Measurements from ENCODE around the gene CACNA1G. TPM values are rescaled to one million over a fixed set of nuclear protein-coding genes. Genes with fewer than 3 reads are reported as not detected.

Gene CACNA1G
- total RNA-seq, 1 donor from 2014 or later: 0.05 TPM

DNA sequence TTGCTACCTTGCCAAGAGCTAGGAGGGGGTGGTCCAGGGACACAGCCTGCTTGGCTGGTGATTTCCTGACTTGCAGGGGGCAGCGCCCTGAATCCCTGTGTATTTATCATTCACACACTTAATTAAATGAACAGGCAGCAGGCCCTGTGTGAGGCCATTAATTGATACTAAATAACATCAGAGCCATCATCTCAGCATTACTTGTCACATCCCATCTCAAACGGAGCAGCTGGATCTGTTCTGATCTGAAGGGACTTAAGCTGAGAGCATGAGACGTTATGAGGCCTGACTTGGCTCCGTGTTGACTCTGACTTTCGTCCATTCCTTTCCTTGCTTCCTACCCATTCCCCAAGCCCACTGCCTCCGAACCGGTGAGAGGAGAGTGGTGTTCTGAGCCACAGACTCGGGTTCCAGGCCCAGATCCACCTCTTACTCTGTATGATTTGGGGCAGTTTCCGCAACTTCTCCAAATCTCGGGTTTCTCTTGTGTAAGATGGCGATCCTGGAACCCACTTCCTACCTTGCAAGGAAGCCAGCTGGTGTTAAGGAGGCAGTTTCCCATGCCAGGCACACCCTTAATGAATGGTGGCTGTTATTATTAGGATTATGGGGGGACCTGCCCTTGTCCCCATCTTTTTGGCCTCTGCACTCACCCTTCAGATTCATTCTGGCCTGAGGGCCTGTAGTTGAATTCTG is 33.8 kb downstream of the CACNA1G start:
- Mint-ChIP-seq H3K4me1 (ENCODE audit: low read depth) (no peaks in the 10 kb centered on the region), H3K4me3 (no peak overlapping the region), H3K9me3 (no peaks in the 10 kb centered on the region), H3K27me3 (ENCODE audit: insufficient read depth) (peaks cover 3% of the 10 kb centered on the region), H3K27ac (no peak overlapping the region), H3K36me3 (ENCODE audit: low read depth) (no peaks in the 10 kb centered on the region)
- intact Hi-C loops (cut with micrococcal nuclease): no loop called here
- no peak for DNase-seq (ENCODE audit: low spot score)

DNA sequence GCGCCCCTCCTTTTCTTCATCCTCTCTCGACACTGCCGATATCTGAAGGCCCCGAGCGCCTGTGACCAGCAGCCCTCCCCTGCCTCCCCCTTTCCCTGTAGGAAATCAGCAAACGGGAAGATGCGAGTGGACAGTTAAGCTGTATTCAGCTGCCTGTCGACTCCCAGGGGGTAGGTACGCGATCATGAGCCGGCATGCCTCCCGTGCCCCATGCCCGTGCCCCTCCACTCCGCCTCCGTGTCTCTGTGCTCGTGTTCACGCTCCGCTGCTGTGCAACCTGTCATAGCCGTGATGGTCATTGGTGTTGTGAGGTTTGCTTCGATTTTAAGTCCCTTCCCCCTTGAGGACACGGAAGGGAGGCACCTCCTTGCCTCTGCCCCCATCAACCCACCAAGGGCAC is 34.4 kb downstream of the CACNA1G start:
- H3K4me1 Mint-ChIP-seq (ENCODE audit: low read depth): no peaks in the 10 kb centered on the region
- no peak overlapping the region for H3K27ac Mint-ChIP-seq
- peaks cover 3% of the 10 kb centered on the region for H3K27me3 Mint-ChIP-seq (ENCODE audit: insufficient read depth)
- intact Hi-C loops (cut with micrococcal nuclease): no loop called here
- H3K4me3 Mint-ChIP-seq: no peak overlapping the region
- DNase-seq (ENCODE audit: low spot score): no peak
- no peaks in the 10 kb centered on the region for H3K36me3 Mint-ChIP-seq (ENCODE audit: low read depth)
- no peaks in the 10 kb centered on the region for H3K9me3 Mint-ChIP-seq

DNA sequence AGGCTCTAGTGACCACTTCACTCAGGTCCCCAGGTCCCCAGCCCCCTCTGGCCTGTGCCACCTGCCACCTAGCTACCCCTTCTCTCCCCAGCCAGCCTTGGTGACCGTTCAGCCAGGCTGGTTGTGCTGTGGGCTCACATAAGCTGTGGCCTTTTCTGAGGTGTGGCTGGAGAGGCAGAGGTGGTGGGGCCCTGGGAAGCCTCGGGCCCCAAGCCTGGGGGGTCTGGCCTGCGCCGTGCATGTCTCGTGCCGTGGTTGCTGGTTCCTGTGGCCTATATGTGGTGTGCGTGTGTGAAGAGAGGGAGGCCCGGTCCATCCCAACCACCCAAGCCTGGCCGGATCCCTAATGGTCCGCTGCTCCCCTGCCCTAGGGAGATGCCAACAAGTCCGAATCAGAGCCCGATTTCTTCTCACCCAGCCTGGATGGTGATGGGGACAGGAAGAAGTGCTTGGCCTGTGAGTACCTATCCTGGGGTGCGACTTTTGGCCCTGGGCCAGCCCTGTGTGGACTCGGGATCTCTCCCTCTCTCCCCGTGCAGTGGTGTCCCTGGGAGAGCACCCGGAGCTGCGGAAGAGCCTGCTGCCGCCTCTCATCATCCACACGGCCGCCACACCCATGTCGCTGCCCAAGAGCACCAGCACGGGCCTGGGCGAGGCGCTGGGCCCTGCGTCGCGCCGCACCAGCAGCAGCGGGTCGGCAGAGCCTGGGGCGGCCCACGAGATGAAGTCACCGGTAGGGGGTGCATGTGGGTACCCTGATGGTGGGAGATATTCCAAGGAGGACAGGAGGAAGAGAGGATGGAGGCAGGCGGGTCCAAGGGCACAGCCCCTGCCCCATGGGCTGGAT is 35.9 kb downstream of the CACNA1G start:
- H3K4me3 Mint-ChIP-seq: no peak overlapping the region
- H3K4me1 Mint-ChIP-seq (ENCODE audit: low read depth): no peaks in the 10 kb centered on the region
- no peak for DNase-seq (ENCODE audit: low spot score)
- intact Hi-C loops (cut with micrococcal nuclease): no loop called here
- H3K36me3 Mint-ChIP-seq (ENCODE audit: low read depth): no peaks in the 10 kb centered on the region
- peaks cover 3% of the 10 kb centered on the region for H3K27me3 Mint-ChIP-seq (ENCODE audit: insufficient read depth)
- H3K9me3 Mint-ChIP-seq: no peaks in the 10 kb centered on the region
- no peak overlapping the region for H3K27ac Mint-ChIP-seq

DNA sequence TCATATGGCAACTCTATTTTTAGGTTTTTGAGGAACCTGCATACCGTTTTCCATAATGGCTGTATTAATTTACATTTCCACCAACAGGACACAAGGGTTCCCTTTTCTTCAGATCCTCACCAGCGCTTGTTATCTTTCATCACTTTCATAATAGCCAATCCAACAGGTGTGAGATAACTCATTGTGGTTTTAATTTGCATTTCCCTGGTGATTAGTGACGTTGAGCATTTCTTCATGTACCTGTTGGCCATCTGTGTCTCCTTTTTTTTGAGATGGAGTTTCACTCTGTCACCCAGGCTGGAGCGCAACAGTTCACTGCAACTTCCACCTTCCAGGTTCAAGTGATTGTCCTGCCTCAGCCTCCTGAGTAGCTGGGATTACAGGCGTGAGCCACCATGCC is 38.0 kb downstream of the CACNA1G start:
- H3K36me3 Mint-ChIP-seq (ENCODE audit: low read depth): no peaks in the 10 kb centered on the region
- no peak overlapping the region for H3K4me3 Mint-ChIP-seq
- DNase-seq (ENCODE audit: low spot score): no peak
- no peaks in the 10 kb centered on the region for H3K9me3 Mint-ChIP-seq
- no peak overlapping the region for H3K27ac Mint-ChIP-seq
- intact Hi-C loops (cut with micrococcal nuclease): no loop called here
- no peaks in the 10 kb centered on the region for H3K4me1 Mint-ChIP-seq (ENCODE audit: low read depth)
- H3K27me3 Mint-ChIP-seq (ENCODE audit: insufficient read depth): peaks cover 3% of the 10 kb centered on the region

DNA sequence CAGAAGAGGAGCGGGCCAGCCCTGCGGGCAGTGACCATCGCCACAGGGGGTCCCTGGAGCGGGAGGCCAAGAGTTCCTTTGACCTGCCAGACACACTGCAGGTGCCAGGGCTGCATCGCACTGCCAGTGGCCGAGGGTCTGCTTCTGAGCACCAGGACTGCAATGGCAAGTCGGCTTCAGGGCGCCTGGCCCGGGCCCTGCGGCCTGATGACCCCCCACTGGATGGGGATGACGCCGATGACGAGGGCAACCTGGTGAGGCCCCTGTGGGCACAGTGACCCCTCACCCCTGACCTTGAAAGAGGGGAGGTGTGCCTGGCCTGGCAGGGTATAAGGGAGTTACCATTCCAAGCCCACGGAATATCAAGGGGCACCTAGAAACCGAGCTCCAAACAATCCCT is 39.1 kb downstream of the CACNA1G start:
- Mint-ChIP-seq H3K27me3 (ENCODE audit: insufficient read depth) (no peaks in the 10 kb centered on the region), H3K4me1 (ENCODE audit: low read depth) (no peaks in the 10 kb centered on the region), H3K36me3 (ENCODE audit: low read depth) (no peaks in the 10 kb centered on the region), H3K27ac (no peak overlapping the region), H3K9me3 (no peaks in the 10 kb centered on the region), H3K4me3 (no peak overlapping the region)
- intact Hi-C loops (cut with micrococcal nuclease): no loop called here
- DNase-seq (ENCODE audit: low spot score): no peak

DNA sequence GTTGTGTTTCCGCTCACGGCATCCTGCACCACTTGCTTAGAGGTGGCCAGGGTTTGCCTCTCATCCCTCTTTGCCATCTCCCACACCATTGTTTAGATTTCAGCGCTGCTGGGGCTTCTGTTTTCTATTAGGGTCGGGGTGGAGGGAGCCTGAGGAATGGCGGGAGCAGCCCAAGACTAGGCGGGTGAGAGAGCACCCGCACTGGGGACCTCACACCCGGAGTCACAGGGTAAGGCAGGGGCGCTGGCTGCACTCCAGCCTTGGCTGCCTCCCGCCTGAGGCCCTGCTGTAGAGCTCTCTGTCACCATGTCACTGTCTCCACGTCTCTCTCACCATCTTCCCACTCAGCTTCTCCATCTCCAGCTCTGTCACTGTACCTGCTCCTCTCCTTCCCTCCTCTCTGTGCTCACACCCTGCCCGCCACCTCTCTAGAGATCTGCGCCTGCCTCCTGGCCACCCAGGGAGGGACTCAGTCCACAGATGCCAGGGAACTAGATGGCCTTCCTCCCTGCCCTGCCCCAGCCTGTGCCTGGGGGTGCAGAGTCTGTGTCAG is 41.4 kb downstream of the CACNA1G start:
- intact Hi-C loops (cut with micrococcal nuclease): no loop called here
- H3K9me3 Mint-ChIP-seq: no peaks in the 10 kb centered on the region
- no peak overlapping the region for H3K27ac Mint-ChIP-seq
- no peaks in the 10 kb centered on the region for H3K4me1 Mint-ChIP-seq (ENCODE audit: low read depth)
- no peaks in the 10 kb centered on the region for H3K36me3 Mint-ChIP-seq (ENCODE audit: low read depth)
- H3K4me3 Mint-ChIP-seq: no peak overlapping the region
- no peak for DNase-seq (ENCODE audit: low spot score)
- peaks cover 5% of the 10 kb centered on the region for H3K27me3 Mint-ChIP-seq (ENCODE audit: insufficient read depth)

DNA sequence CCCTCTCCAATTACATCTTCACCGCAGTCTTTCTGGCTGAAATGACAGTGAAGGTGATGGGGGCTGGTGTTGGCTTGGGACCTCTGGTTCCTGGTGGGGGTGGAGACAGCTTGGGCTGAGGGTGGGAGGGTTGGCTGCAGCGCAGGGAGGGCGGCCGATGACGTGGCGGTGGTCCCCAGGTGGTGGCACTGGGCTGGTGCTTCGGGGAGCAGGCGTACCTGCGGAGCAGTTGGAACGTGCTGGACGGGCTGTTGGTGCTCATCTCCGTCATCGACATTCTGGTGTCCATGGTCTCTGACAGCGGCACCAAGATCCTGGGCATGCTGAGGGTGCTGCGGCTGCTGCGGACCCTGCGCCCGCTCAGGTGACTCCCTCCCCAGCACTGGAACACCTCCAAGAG is 42.3 kb downstream of the CACNA1G start:
- no peak overlapping the region for H3K27ac Mint-ChIP-seq
- no peaks in the 10 kb centered on the region for H3K4me1 Mint-ChIP-seq (ENCODE audit: low read depth)
- H3K9me3 Mint-ChIP-seq: no peaks in the 10 kb centered on the region
- DNase-seq (ENCODE audit: low spot score): no peak
- H3K4me3 Mint-ChIP-seq: no peak overlapping the region
- H3K27me3 Mint-ChIP-seq (ENCODE audit: insufficient read depth): peaks cover 11% of the 10 kb centered on the region
- intact Hi-C loops (cut with micrococcal nuclease): no loop called here
- H3K36me3 Mint-ChIP-seq (ENCODE audit: low read depth): no peaks in the 10 kb centered on the region

DNA sequence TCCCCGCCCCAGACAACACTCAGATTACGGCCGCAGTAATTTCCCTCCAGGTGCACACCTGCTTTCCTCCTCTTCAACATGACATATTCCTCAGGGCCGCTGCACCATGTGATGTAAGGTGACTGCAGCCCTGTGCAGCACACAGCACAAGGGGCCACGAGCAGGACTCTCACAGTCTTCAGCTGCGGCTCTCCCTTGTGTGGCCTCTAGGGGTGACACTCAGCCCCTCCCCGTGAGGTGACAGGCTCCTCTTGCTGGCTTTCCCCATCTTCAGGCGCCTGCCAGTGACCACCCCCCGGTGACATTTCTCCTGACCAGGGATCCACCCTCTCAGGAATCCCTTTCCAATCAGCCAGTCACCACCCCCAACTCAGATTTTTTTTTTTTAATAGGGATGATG is 42.8 kb downstream of the CACNA1G start:
- H3K4me3 Mint-ChIP-seq: no peak overlapping the region
- no peaks in the 10 kb centered on the region for H3K36me3 Mint-ChIP-seq (ENCODE audit: low read depth)
- no peak for DNase-seq (ENCODE audit: low spot score)
- intact Hi-C loops (cut with micrococcal nuclease): no loop called here
- H3K9me3 Mint-ChIP-seq: no peaks in the 10 kb centered on the region
- no peaks in the 10 kb centered on the region for H3K4me1 Mint-ChIP-seq (ENCODE audit: low read depth)
- H3K27me3 Mint-ChIP-seq (ENCODE audit: insufficient read depth): peaks cover 11% of the 10 kb centered on the region
- no peak overlapping the region for H3K27ac Mint-ChIP-seq

DNA sequence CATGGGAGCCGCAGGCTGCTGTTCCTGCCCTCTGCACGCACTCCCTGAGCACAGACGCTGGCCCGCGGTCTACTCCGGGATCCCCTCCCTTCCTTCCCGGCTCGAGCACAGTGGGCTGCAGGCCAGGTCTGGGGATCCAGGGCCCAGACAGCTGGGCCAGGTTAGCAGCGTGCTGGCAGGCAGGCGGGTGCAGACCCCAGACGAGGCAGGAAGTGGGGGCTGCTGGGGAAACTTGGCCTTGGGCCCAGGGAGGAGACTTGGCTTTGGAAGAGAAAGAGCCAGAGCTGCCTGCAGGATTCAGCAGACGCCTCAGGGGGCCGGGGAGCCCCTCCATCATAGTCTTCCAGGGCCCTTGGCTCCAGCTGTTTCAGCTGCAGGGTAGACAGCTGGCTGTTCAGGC is 44.0 kb downstream of the CACNA1G start:
- H3K4me3 Mint-ChIP-seq: no peak overlapping the region
- no peaks in the 10 kb centered on the region for H3K9me3 Mint-ChIP-seq
- peaks cover 11% of the 10 kb centered on the region for H3K27me3 Mint-ChIP-seq (ENCODE audit: insufficient read depth)
- intact Hi-C loops (cut with micrococcal nuclease): no loop called here
- no peaks in the 10 kb centered on the region for H3K36me3 Mint-ChIP-seq (ENCODE audit: low read depth)
- H3K4me1 Mint-ChIP-seq (ENCODE audit: low read depth): no peaks in the 10 kb centered on the region
- no peak for DNase-seq (ENCODE audit: low spot score)
- no peak overlapping the region for H3K27ac Mint-ChIP-seq

DNA sequence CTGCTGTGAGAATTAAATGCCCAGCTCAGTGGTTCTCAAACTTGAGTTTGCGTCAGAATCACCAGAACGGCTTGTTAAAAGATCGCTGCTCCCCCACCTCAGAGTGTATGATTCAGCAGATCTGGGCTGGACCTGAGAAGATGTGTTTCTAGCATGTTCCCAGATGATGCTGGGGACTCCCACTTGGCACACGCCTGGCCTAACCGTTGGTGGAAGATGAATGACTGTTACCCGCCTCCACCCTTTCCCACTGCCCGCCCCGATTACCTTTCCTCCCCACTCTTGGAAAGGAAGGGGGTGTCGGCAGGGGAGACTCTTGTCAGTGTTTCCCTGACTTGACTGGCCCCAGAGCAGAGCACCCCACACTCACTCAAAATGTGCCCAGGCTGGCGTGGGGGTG is 44.9 kb downstream of the CACNA1G start:
- no peaks in the 10 kb centered on the region for H3K36me3 Mint-ChIP-seq (ENCODE audit: low read depth)

DNA sequence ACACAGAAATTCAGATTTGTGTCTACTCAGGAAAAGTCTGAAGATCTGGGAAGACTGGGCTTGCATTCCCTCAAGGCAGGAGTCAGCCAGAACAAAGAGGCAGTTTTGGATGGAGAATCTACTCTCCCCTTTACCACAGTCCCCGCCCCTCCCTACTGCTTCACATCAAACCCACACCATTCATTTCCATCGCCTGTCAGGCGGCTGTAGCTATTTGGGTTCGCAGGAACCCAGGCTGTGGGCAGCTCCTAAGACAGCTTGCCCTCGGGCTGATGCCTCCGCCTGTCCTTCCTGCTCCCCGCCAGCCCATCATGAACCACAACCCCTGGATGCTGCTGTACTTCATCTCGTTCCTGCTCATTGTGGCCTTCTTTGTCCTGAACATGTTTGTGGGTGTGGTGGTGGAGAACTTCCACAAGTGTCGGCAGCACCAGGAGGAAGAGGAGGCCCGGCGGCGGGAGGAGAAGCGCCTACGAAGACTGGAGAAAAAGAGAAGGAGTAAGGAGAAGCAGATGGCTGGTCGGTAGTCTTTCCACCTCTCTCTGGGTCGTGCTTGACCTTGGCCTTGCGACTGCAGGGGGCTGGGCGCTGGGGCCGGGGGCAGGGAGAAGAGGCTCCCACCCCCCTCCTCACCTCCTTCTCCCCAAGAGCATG is 47.1 kb downstream of the CACNA1G start:
- Mint-ChIP-seq H3K4me1 (ENCODE audit: low read depth) (no peaks in the 10 kb centered on the region), H3K27me3 (ENCODE audit: insufficient read depth) (peaks cover 11% of the 10 kb centered on the region), H3K27ac (no peak overlapping the region), H3K36me3 (ENCODE audit: low read depth) (no peaks in the 10 kb centered on the region), H3K9me3 (no peaks in the 10 kb centered on the region), H3K4me3 (no peak overlapping the region)
- intact Hi-C loops (cut with micrococcal nuclease): no loop called here
- DNase-seq (ENCODE audit: low spot score): no peak

More for the DNA sequence above, 44.9 kb downstream of the CACNA1G start:
- DNase-seq (ENCODE audit: low spot score): no peak
- intact Hi-C loops (cut with micrococcal nuclease): no loop called here
- Mint-ChIP-seq H3K27ac (no peak overlapping the region), H3K4me3 (no peak overlapping the region), H3K4me1 (ENCODE audit: low read depth) (no peaks in the 10 kb centered on the region), H3K27me3 (ENCODE audit: insufficient read depth) (peaks cover 11% of the 10 kb centered on the region), H3K9me3 (no peaks in the 10 kb centered on the region)

DNA sequence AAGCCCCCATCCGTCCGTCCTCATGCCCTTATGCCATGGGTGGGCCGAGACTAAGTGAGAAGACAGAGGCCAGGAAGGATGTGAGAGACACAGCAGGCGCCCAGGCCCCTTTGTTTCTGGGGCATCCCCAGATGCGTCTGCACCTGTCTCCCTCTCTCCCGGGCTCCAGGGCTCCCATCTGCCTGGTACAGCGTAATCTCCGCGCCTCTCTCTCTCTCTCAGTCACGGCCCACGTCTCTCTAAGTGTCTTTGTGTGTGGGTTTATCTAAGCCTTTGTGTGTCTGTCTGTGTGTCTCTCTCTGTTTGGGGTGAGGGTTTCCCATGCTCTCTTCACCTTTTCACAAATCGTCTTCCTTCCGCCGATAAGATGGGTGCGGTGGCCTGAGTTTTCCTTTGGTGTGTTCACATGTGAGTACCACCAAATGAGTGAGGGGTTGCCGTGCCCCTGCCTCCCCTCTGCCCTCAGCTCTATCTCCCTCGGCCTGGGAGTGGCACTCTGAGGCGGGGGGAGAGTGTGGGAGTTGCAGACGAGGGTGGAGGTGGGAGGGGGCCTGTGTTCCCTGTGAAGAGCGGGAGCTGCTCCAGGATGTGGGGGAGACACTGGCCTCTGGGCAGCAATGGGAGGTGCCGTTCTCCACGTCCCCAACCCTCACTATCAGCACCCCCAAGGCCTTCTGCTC is 48.3 kb downstream of the CACNA1G start:
- no peaks in the 10 kb centered on the region for H3K9me3 Mint-ChIP-seq
- peaks cover 11% of the 10 kb centered on the region for H3K27me3 Mint-ChIP-seq (ENCODE audit: insufficient read depth)
- DNase-seq (ENCODE audit: low spot score): no peak
- no peaks in the 10 kb centered on the region for H3K4me1 Mint-ChIP-seq (ENCODE audit: low read depth)
- H3K36me3 Mint-ChIP-seq (ENCODE audit: low read depth): no peaks in the 10 kb centered on the region
- H3K27ac Mint-ChIP-seq: no peak overlapping the region
- H3K4me3 Mint-ChIP-seq: no peak overlapping the region
- intact Hi-C loops (cut with micrococcal nuclease): no loop called here
